Stomach (tissue), 4 donors: ENCODE data around the gene ITGA6.

Experiments
- CTCF ChIP-seq, 7 experiments: fragments of 450-650 bp in 4 of 7; fragments of 200-600 bp in 3 of 7; sonication (generic) in 3 of 7; IDR thresholded peaks; one replicate each; pipeline ENCODE4 v1.5.1; 2016 to 2019; ENCODE audit warnings: antibody characterized with exemption in 7 of 7, control low read depth in 2 of 7, mild to moderate bottlenecking in 1 of 7
- EP300 ChIP-seq: sonication (generic); formaldehyde crosslinking; IDR thresholded peaks from one replicate; pipeline ENCODE4 v1.6.1; 2017; ENCODE audit warnings: antibody characterized with exemption
- POLR2A ChIP-seq, 4 donors: fragments of 450-650 bp; IDR thresholded peaks; one replicate each; pipeline ENCODE4 v1.6.1; 2016; ENCODE audit warnings: antibody characterized with exemption in 4 of 4, control low read depth in 2 of 4, mild to moderate bottlenecking in 1 of 4, moderate library complexity in 1 of 4
- POLR2AphosphoS5 ChIP-seq, 3 donors: sonication (generic); formaldehyde crosslinking; IDR thresholded peaks; one replicate each; pipeline ENCODE4 v1.6.1; 2016; ENCODE audit warnings: antibody characterized with exemption in 3 of 3

GRCh38 chr2:172428832-172429210, 1.4 kb downstream of the ITGA6 start:
- no peak for TF ChIP-seq POLR2AphosphoS5 (IDR thresholded peaks at IDR 0.05)
- no peak for TF ChIP-seq CTCF (IDR thresholded peaks at IDR 0.05)
- no peak for TF ChIP-seq EP300
- no peak for TF ChIP-seq POLR2A (IDR thresholded peaks at IDR 0.05)
